OCI-LY1 (cell line): ENCODE results near the gene RHOD.

ENCODE experiments used
- H2AFZ ChIP-seq: fragments of 200-600 bp; sonication (generic), shearing (Covaris generic); 2 replicates; pipeline ENCODE4 v1.6.0; 2014; ENCODE audit warnings: antibody characterized with exemption, mild to moderate bottlenecking, low read length
- H3F3A ChIP-seq: fragments of 200-600 bp; sonication (generic), shearing (Covaris generic); 2 replicates; pipeline ENCODE4 v1.6.0; 2014; ENCODE audit warnings: mild to moderate bottlenecking, antibody characterized with exemption, low read length, moderate library complexity; ENCODE audit not compliant: insufficient read depth
- H3K27ac ChIP-seq: fragments of 200-600 bp; sonication (generic); 2 replicates; pipeline ENCODE4 v1.5.1; 2014; ENCODE audit warnings: low read length, mixed run types, mild to moderate bottlenecking, low read depth; ENCODE audit not compliant: poor library complexity, severe bottlenecking
- H3K27me3 ChIP-seq: fragments of 200-600 bp; sonication (generic); 2 replicates; pipeline ENCODE4 v1.6.0; 2014; ENCODE audit warnings: antibody characterized with exemption, mild to moderate bottlenecking, low read length, moderate library complexity; ENCODE audit not compliant: insufficient read depth
- H3K36me3 ChIP-seq: fragments of 200-600 bp; sonication (generic); 2 replicates; pipeline ENCODE4 v1.6.1; 2014; ENCODE audit warnings: mild to moderate bottlenecking, antibody characterized with exemption, low read length, moderate library complexity, mixed read lengths; ENCODE audit not compliant: insufficient read depth
- H3K4me1 ChIP-seq: fragments of 200-600 bp; sonication (generic); 2 replicates; pipeline ENCODE4 v1.5.1; 2014; ENCODE audit warnings: mild to moderate bottlenecking, low read length, moderate library complexity; ENCODE audit not compliant: insufficient read depth, severe bottlenecking
- H3K4me2 ChIP-seq: fragments of 200-600 bp; sonication (generic), shearing (Covaris generic); 2 replicates; pipeline ENCODE4 v1.6.1; 2014; ENCODE audit warnings: low read length
- H3K4me3 ChIP-seq: fragments of 200-600 bp; sonication (generic); 2 replicates; pipeline ENCODE4 v1.5.1; 2014; ENCODE audit warnings: low read length, low read depth, mild to moderate bottlenecking, mixed read lengths; ENCODE audit not compliant: poor library complexity, severe bottlenecking
- H3K79me2 ChIP-seq: fragments of 200-600 bp; shearing (Covaris generic); 2 replicates; pipeline ENCODE4 v1.6.1; 2016; ENCODE audit warnings: mixed run types, low read length, mixed read lengths; ENCODE audit not compliant: insufficient read depth
- H3K9ac ChIP-seq: fragments of 200-600 bp; sonication (generic), shearing (Covaris generic); 2 replicates; pipeline ENCODE4 v1.6.1; 2014; ENCODE audit warnings: mild to moderate bottlenecking, low read length, mixed read lengths
- H3K9me2 ChIP-seq: fragments of 200-600 bp; sonication (generic), shearing (Covaris generic); 2 replicates; pipeline ENCODE4 v1.6.1; 2014; ENCODE audit warnings: low read depth, mild to moderate bottlenecking, low read length, mixed read lengths
- H3K9me3 ChIP-seq: fragments of 200-600 bp; shearing (Covaris generic); 2 replicates; pipeline ENCODE4 v1.6.1; 2014; ENCODE audit warnings: low read length, mixed read lengths
- H4K20me1 ChIP-seq: fragments of 200-600 bp; sonication (generic), shearing (Covaris generic); 2 replicates; pipeline ENCODE4 v1.6.0; 2016; ENCODE audit warnings: mild to moderate bottlenecking, low read length; ENCODE audit not compliant: insufficient read depth
- CTCF ChIP-seq: fragments of 200-600 bp; sonication (generic), shearing (Covaris generic); IDR thresholded peaks from 2 replicates; pipeline ENCODE4 v1.5.1; 2017; ENCODE audit warnings: mild to moderate bottlenecking, antibody characterized with exemption, low read length, moderate library complexity, mixed read lengths
- EZH2 ChIP-seq: fragments of 200-600 bp; sonication (generic), shearing (Covaris generic); IDR thresholded peaks from 2 replicates; pipeline ENCODE4 v1.8.0; 2017; ENCODE audit warnings: borderline replicate concordance, mixed run types, mild to moderate bottlenecking, antibody characterized with exemption, low read length, moderate library complexity, mixed read lengths

RHOD gene

GRCh38 chr11:67056267-67057204 is at the start of gene RHOD:
Gene RHOD, plus strand, starts transcription at chr11:67056847. Its CDS starts 56 bp downstream, at chr11:67056903.
- Histone ChIP-seq H2AFZ (no peak within 1 kb of the TSS), H3F3A (no peaks in the 10 kb centered on the region), H3K27me3 (peaks cover 7% of the 10 kb centered on the region), H3K79me2 (no peaks in the 10 kb centered on the region), H3K9ac (no peak within 1 kb of the TSS), H3K27ac (no peak within 1 kb of the TSS), H3K9me2 (no peaks in the 10 kb centered on the region), H3K4me1 (peaks cover 10% of the 10 kb centered on the region), H3K9me3 (no peaks in the 10 kb centered on the region), H4K20me1 (no peaks in the 10 kb centered on the region), H3K36me3 (no peaks in the 10 kb centered on the region), H3K4me3 (peak within 1 kb of the TSS; percentile 31), H3K4me2 (peak within 1 kb of the TSS; percentile 43; the same call in 1 of the 2 replicates)
- no peak for TF ChIP-seq CTCF
- no peak for TF ChIP-seq EZH2

DNA sequence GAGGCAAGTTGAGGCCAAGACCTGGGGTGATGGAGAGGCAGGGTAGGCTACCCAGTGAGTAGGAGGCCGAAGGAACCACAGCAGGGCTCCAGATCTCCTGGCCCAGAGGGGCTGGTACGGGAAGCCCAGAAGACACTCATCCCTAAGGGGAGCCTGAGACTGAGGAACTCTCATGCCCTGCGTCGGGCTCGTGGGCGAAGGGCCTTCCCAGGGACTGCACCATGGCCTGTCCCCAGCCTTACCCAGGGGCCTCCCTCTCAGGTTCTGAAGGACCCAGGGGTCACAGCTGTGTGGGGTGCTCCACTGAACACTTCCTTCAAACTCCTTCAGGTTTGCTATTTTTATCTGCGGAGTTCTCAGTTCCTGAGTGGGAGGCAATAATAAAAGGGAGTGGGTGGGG is 49.5 kb upstream of the RHOD start:
- Histone ChIP-seq H3K4me2 (no peak overlapping the region), H4K20me1 (no peaks in the 10 kb centered on the region), H3K4me3 (no peak overlapping the region), H3K9me3 (no peaks in the 10 kb centered on the region), H3F3A (no peaks in the 10 kb centered on the region), H3K9ac (no peak overlapping the region), H3K27ac (no peak overlapping the region), H3K9me2 (no peaks in the 10 kb centered on the region), H2AFZ (peak overlapping the region; percentile 66), H3K79me2 (no peaks in the 10 kb centered on the region), H3K27me3 (peaks cover 4% of the 10 kb centered on the region; the same call in 1 of the 2 replicates), H3K36me3 (no peaks in the 10 kb centered on the region; the same call in 1 of the 2 replicates), H3K4me1 (peaks cover 9% of the 10 kb centered on the region)
- TF ChIP-seq CTCF = no peak
- TF ChIP-seq EZH2 = no peak

GRCh38 chr11:67010296-67010905 is 46.2 kb upstream of the RHOD start:
- Histone ChIP-seq H3K9me3 (no peaks in the 10 kb centered on the region), H3K27ac (no peak overlapping the region), H2AFZ (no peak overlapping the region), H3K9ac (no peak overlapping the region), H3K36me3 (no peaks in the 10 kb centered on the region; the same call in 1 of the 2 replicates), H3K79me2 (no peaks in the 10 kb centered on the region), H3K27me3 (no peaks in the 10 kb centered on the region; the same call in 1 of the 2 replicates), H3K4me2 (no peak overlapping the region), H3K4me3 (no peak overlapping the region), H3F3A (no peaks in the 10 kb centered on the region), H3K4me1 (peaks cover 9% of the 10 kb centered on the region), H3K9me2 (no peaks in the 10 kb centered on the region), H4K20me1 (no peaks in the 10 kb centered on the region)
- TF ChIP-seq CTCF (no peak), EZH2 (no peak)
